Midbrain (tissue), 1 donor: ENCODE measurements around the gene KPNB1.

Experiments used
- DNase-seq: peaks from one replicate; lab custom pipeline; 2025; lab: John Stamatoyannopoulos, UW

KPNB1 gene

GRCh38 chr17:47711366-47712099 lies 61.8 kb downstream of the KPNB1 start:
- no peak for DNase-seq

GRCh38 chr17:47712330-47713023 lies 62.8 kb downstream of the KPNB1 start:
- DNase-seq: no peak

GRCh38 chr17:47713980-47714700 lies 64.4 kb downstream of the KPNB1 start:
- no peak for DNase-seq

GRCh38 chr17:47714773-47715396 lies 65.2 kb downstream of the KPNB1 start:
- no peak for DNase-seq

GRCh38 chr17:47715669-47716325 lies 66.1 kb downstream of the KPNB1 start:
- DNase-seq: no peak

- no peak for DNase-seq
These were observed 66.7 kb downstream of the KPNB1 start for GRCh38 chr17:47716375-47716774.

GRCh38 chr17:47717261-47717697 lies 67.6 kb downstream of the KPNB1 start:
- DNase-seq: no peak

- no peak for DNase-seq
These were observed 68.4 kb downstream of the KPNB1 start for GRCh38 chr17:47717979-47718621.

GRCh38 chr17:47718634-47719405 lies 69.1 kb downstream of the KPNB1 start:
- no peak for DNase-seq

GRCh38 chr17:47719411-47720152 lies 69.9 kb downstream of the KPNB1 start:
- DNase-seq: no peak

GRCh38 chr17:47720196-47720595 lies 70.5 kb downstream of the KPNB1 start:
- DNase-seq: no peak

GRCh38 chr17:47720754-47721533 lies 71.2 kb downstream of the KPNB1 start:
- no peak for DNase-seq

- no peak for DNase-seq
These were observed 72.0 kb downstream of the KPNB1 start for GRCh38 chr17:47721725-47722124.

GRCh38 chr17:47724705-47725104 lies 75.0 kb downstream of the KPNB1 start:
- DNase-seq: no peak

- DNase-seq: no peak
These were observed 75.9 kb downstream of the KPNB1 start for GRCh38 chr17:47725446-47726111.

GRCh38 chr17:47726796-47727703 lies 77.3 kb downstream of the KPNB1 start:
- DNase-seq: no peak

- no peak for DNase-seq
These were observed 78.0 kb downstream of the KPNB1 start for GRCh38 chr17:47727704-47728036.
